Vein endothelial cell (primary cell): ENCODE data around the gene C11orf71. TPM values are rescaled to one million over a fixed set of nuclear protein-coding genes. Genes with fewer than 3 reads are reported as not detected.

Source experiments
- total RNA-seq: library from RNA; depleted of rRNA; stranded (reverse); fragments of >200 nt; gene quantifications from 2 replicates; pipeline ENCODE4 v1.2.3, GENCODE V29; 2012

C11orf71 gene
- total RNA-seq: 3.4 and 4.2 TPM in 2 replicates

GRCh38 chr11:114400216-114400914, at the start of gene C11orf71, which contains the start of gene RBM7:
Gene C11orf71, minus strand, starts transcription at chr11:114400511. Its CDS starts 180 bp downstream, at chr11:114400331.
Gene RBM7, plus strand, starts transcription at chr11:114400666. Its CDS starts 6 bp downstream, at chr11:114400672.

DNA sequence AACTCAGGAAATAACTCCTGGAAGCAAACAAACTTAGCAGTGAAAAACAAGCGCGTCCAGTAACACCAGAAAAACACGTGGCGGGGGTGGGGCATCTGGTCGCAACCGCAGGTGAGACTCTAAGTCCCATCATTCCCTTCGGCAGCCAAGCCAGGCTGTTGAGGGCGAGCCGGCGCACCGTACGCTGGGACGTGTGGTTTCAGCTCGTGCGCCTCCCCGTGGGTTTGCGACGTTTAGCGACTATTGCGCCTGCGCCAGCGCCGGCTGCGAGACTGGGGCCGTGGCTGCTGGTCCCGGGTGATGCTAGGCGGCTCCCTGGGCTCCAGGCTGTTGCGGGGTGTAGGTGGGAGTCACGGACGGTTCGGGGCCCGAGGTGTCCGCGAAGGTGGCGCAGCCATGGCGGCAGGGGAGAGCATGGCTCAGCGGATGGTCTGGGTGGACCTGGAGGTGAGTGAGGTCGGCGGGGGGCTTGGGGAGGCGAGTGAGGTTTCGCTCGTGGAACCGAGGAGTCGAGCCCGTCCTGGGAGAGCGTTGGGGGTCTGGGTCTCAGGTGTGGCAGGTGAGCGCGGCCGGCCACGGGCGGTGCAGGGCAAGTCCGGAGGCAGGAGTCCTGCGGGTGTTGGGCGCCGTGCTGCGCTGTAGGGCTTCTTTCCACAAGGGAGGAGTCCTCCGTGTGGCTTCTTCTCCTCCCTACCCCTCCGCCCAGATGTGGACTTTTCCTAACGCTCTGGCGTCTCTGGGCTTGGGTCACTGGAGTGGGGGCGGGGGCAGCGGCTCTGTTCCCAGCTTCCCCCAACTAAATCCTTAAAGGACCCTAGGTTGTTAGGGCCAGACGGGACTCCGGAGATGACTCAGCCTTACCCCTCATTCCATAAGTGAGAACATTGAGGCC, 39.2 kb upstream of the C11orf71 start, which contains the start of gene REXO2:
Gene REXO2, plus strand, starts transcription at position 239 of the 892 bp plus-strand sequence. Its CDS starts 62 bp downstream, at position 301.

Other genes with a start within 250 kb of the C11orf71 start
- 153 and 330 TPM in 2 replicates for gene NNMT, start 104.1 kb downstream of the C11orf71 start, total RNA-seq
- 36.3 and 43.4 TPM in 2 replicates for gene RBM7, start 155 bp upstream of the C11orf71 start, total RNA-seq
- gene REXO2, start 39.0 kb upstream of the C11orf71 start, total RNA-seq: 98.0 and 103 TPM in 2 replicates
- not detected in 2 replicates for gene NXPE1, start 159.4 kb upstream of the C11orf71 start, total RNA-seq
- gene NXPE4, start 195.3 kb upstream of the C11orf71 start, total RNA-seq: not detected in 2 replicates